Adrenal gland (tissue), 12 donors: Measurements from ENCODE around the gene ZMYND10. TPM values are rescaled to one million over a fixed set of nuclear protein-coding genes. Genes with fewer than 3 reads are reported as not detected.

Experiments used
- DNase-seq, 7 donors: peaks; one replicate each; pipeline ENCODE4 v3.0.0-alpha.2; 2019 to 2020
- H3K27ac ChIP-seq, 5 donors: fragments of 200-600 bp; sonication (generic) in 4 of 5; 1 replicate in 3 of 5; 2 replicates in 2 of 5; pipeline versions ENCODE4 v1.5.1 to v1.8.0; 2016 to 2020; ENCODE audit warnings: mild to moderate bottlenecking in 1 of 5
- H3K27me3 ChIP-seq: fragments of 200-600 bp; 2 replicates; pipeline ENCODE4 v1.8.0; 2021
- H3K36me3 ChIP-seq, 2 donors: fragments of 200-600 bp; replicated peaks in 1 of 2; 1 replicate in 1 of 2; 2 replicates in 1 of 2; pipeline versions ENCODE4 v1.5.1 to v1.8.0; 2018 to 2022
- H3K4me1 ChIP-seq, 2 donors: fragments of 200-600 bp; replicated peaks in 1 of 2; 1 replicate in 1 of 2; 2 replicates in 1 of 2; pipeline versions ENCODE4 v1.5.1 to v1.8.0; 2018 to 2021
- H3K4me3 ChIP-seq, 4 donors: fragments of 200-600 bp; sonication (generic) in 3 of 4; one replicate each; pipeline ENCODE4 v1.5.1; 2016 to 2018
- H3K9me3 ChIP-seq, 3 donors: fragments of 200-600 bp; sonication (generic) in 1 of 3; replicated peaks in 1 of 3; 1 replicate in 2 of 3; 2 replicates in 1 of 3; pipeline versions ENCODE4 v1.5.1 to v1.8.0; 2016 to 2021
- CTCF ChIP-seq, 6 experiments: fragments of 450-650 bp in 4 of 6; fragments of 200-600 bp in 2 of 6; sonication (generic) in 1 of 6; IDR thresholded peaks; 1 replicate in 5 of 6; 2 replicates in 1 of 6; pipeline versions ENCODE4 v1.5.1 to v1.8.0; 2016 to 2021; ENCODE audit warnings: antibody characterized with exemption in 6 of 6, mild to moderate bottlenecking in 2 of 6, moderate library complexity in 1 of 6
- POLR2A ChIP-seq, 2 donors: fragments of 450-650 bp; IDR thresholded peaks; one replicate each; pipeline ENCODE4 v1.6.1; 2017; ENCODE audit warnings: antibody characterized with exemption in 2 of 2, mild to moderate bottlenecking in 2 of 2, moderate library complexity in 1 of 2
- WGBS, 4 donors: extraction: QIAGEN DNeasy Blood & Tissue Kit in 2 of 4; methylation state at CpG; one replicate each; pipeline versions ENCODE4 v1.1.5 to v1.1.7; 2013 to 2017; 5-methylcytosine and 5-hydroxymethylcytosine counted together
- intact Hi-C, 2 donors: fragments of 100-400 bp; cut with DNase I; formaldehyde crosslinking; loops; one replicate each; pipeline versions ENCODE4 v1.14.1 to v1.15.0; 2022 to 2023
- polyA plus RNA-seq, 3 donors: library from polyadenylated mRNA; stranded (reverse); fragments of 200-250 nt in 2 of 3; fragments of 350-450 nt in 1 of 3; fragmentation: Illumina TruSeq in 1 of 3; extraction: RNeasy Lipid Tissue Mini Kit (QIAGEN cat#74804) in 1 of 3; gene quantifications; one replicate each; pipeline ENCODE4 v1.2.3, GENCODE V29; 2013 to 2014
- total RNA-seq, 9 donors: library from RNA; depleted of rRNA in 4 of 9; stranded (reverse); fragments of >200 nt in 4 of 9; fragments of 120-200 nt in 1 of 9; fragmentation: NEBNext Ultra II Directional in 1 of 9; extraction: Animal tissue kit (Norgen Biotek cat#: 25700) in 1 of 9; gene quantifications; one replicate each; pipeline versions ENCODE4 v1.1.0 to v1.2.4, GENCODE V29; 2013 to 2023
- donor health status: healthy with polysubstance abuse.
- donor health status: Bipolar disorder and iron deficiency.
- donor health status: DM: yes; HTN: yes; CAD: no.
- donor health status: DM: no; HTN: no; CAD: no.
- donor health status: DM: no; HTN: no; CAD: no.
- donor health status: DM: yes; HTN: yes; CAD: no.

The ZMYND10 gene
- total and polyA plus RNA-seq, 12 donors, result 0.11 to 1.9 (median 0.51) TPM; not detected in 4

GRCh38 chr3:50319894-50320625 lies 25.5 kb downstream of the ZMYND10 start:
- whole genome bisulfite sequencing, 4 donors, result 75 to 87% (median 78%) methylated on average over 16 to 29 of the region's 29 CpGs
- Histone ChIP-seq H3K9me3 (no peaks in the 10 kb centered on the region), H3K27me3 (no peaks in the 10 kb centered on the region), H3K4me1 (peaks cover 45 to 75% of the 10 kb centered on the region in 2 donors), H3K36me3 (peaks cover 0 to 31% of the 10 kb centered on the region in 2 donors), H3K4me3 (peak overlapping the region in 2 of 4 donors; percentile 71 to 96), H3K27ac (peak overlapping the region in 3 of 5 donors; percentile 94 to 98 (median 95))
- intact Hi-C loops, result loop anchor here in 1 of 2 donors (5.0 kb wide), 1 partner anchor 48 kb away; no protein-coding TSS in a partner anchor
- no peak for DNase-seq
- no peak for TF ChIP-seq POLR2A (IDR thresholded peaks at IDR 0.05)
- TF ChIP-seq CTCF (IDR thresholded peaks at IDR 0.05), result no peak

- peaks cover 0 to 31% of the 10 kb centered on the region in 2 donors for H3K36me3 ChIP-seq
- H3K4me3 ChIP-seq, result peak overlapping the region in 1 of 4 donors; percentile 9
- H3K27ac ChIP-seq, result peak overlapping the region in 1 of 5 donors; percentile 25
- no peak for TF ChIP-seq CTCF (IDR thresholded peaks at IDR 0.05)
- no peak for TF ChIP-seq POLR2A (IDR thresholded peaks at IDR 0.05)
- intact Hi-C loops, result no loop called here
- no peak for DNase-seq
- H3K9me3 ChIP-seq, result no peaks in the 10 kb centered on the region
- peaks cover 45 to 70% of the 10 kb centered on the region in 2 donors for H3K4me1 ChIP-seq
- 79 to 93% (median 85%) methylated on average over 14 to 16 of the region's 16 CpGs for WGBS, 4 donors
- no peaks in the 10 kb centered on the region for H3K27me3 ChIP-seq
Observed at GRCh38 chr3:50319181-50319893, 26.2 kb downstream of the ZMYND10 start.

GRCh38 chr3:50318615-50319014 lies 26.9 kb downstream of the ZMYND10 start:
- peaks cover 0 to 31% of the 10 kb centered on the region in 2 donors for H3K36me3 ChIP-seq
- no peaks in the 10 kb centered on the region for H3K9me3 ChIP-seq
- peak overlapping the region in 1 of 4 donors; percentile 9 for H3K4me3 ChIP-seq
- 51 to 78% (median 74%) methylated on average over 4 to 10 of the region's 10 CpGs for WGBS, 4 donors
- no peak for DNase-seq
- no peaks in the 10 kb centered on the region for H3K27me3 ChIP-seq
- intact Hi-C loops, result no loop called here
- peaks cover 45 to 63% of the 10 kb centered on the region in 2 donors for H3K4me1 ChIP-seq
- TF ChIP-seq CTCF (IDR thresholded peaks at IDR 0.05) (no peak), POLR2A (IDR thresholded peaks at IDR 0.05) (no peak)
- H3K27ac ChIP-seq, result peak overlapping the region in 1 of 5 donors; percentile 25

DNA sequence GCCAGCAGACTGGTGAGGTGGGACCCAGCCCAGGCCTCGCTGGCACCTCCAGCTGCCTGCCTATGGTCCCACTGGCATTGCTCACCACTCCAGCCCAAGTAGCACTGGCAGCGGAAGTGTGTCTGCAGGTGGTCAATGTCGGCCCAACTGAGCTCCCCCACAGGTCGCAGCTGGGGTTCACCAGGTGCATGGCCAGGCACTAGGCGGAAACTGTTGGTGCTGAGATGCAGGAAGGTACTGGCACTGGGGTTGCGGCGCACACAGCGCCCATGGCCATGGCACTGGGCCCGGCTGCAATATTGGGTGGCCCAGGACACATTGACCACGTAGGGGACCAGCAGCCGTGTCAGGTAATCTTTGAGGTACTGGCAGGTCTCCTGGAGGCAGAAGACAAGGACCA lies 27.4 kb downstream of the ZMYND10 start:
- no peaks in the 10 kb centered on the region for H3K9me3 ChIP-seq
- peaks cover 0 to 31% of the 10 kb centered on the region in 2 donors for H3K36me3 ChIP-seq
- 80 to 93% (median 82%) methylated on average over 6 to 11 of the region's 11 CpGs; no CpG with 5 or more reads in 1 of the 4 donors for WGBS, 4 donors
- DNase-seq, result no peak
- H3K27me3 ChIP-seq, result no peaks in the 10 kb centered on the region
- intact Hi-C loops, result no loop called here
- peaks cover 45 to 58% of the 10 kb centered on the region in 2 donors for H3K4me1 ChIP-seq
- TF ChIP-seq POLR2A (IDR thresholded peaks at IDR 0.05) (no peak), CTCF (IDR thresholded peaks at IDR 0.05) (no peak)
- H3K4me3 ChIP-seq, result peak overlapping the region in 1 of 4 donors; percentile 17
- peak overlapping the region in 1 of 5 donors; percentile 25 for H3K27ac ChIP-seq
